H1 (cell line): Measurements from ENCODE around the gene ARL2BP. TPM values are rescaled to one million over a fixed set of nuclear protein-coding genes. Genes with fewer than 3 reads are reported as not detected.

Experiments
- CTBP2 ChIP-seq: IDR thresholded peaks from 2 replicates; pipeline ENCODE4 v1.7.0; 2011; ENCODE audit warnings: borderline replicate concordance, mild to moderate bottlenecking, moderate library complexity, mixed read lengths, low read length; ENCODE audit not compliant: insufficient read depth, insufficient read length
- KDM4A ChIP-seq: IDR thresholded peaks from one replicate; pipeline ENCODE4 v1.7.1; 2012; ENCODE audit warnings: low read depth, mild to moderate bottlenecking, moderate library complexity, low read length, inconsistent platforms; ENCODE audit not compliant: severe bottlenecking
- TAF1 ChIP-seq: IDR thresholded peaks from 2 replicates; pipeline ENCODE4 v1.6.1; 2011; ENCODE audit warnings: mild to moderate bottlenecking, low read depth, low read length
- polyA plus RNA-seq, 7 experiments: library from polyadenylated mRNA; depleted of rRNA in 3 of 7; stranded (reverse) in 5 of 7; unstranded in 2 of 7; fragments of >200 nt in 5 of 7; fragments of 200-250 nt in 2 of 7; gene quantifications; 1 replicate in 5 of 7; 2 replicates in 1 of 7; 4 replicates in 1 of 7; pipeline versions ENCODE4 v1.2.1 to v1.2.3, GENCODE V29; 2011 to 2013; ENCODE audit warnings: missing spikeins in 2 of 7, mixed read lengths in 2 of 7
- total RNA-seq: library from RNA; stranded (reverse); fragmentation: NEBNext Ultra II Directional; extraction: Animal tissue kit (Norgen Biotek cat#: 25700); gene quantifications from 2 replicates; pipeline ENCODE4 v1.2.1, GENCODE V29; 2021

Gene ARL2BP
- total and polyA plus RNA-seq, 2 of the 8 experiments (the other 6 are each of a cell fraction or from before 2014, with no cell fraction given): 13.6 to 18.3 TPM

DNA sequence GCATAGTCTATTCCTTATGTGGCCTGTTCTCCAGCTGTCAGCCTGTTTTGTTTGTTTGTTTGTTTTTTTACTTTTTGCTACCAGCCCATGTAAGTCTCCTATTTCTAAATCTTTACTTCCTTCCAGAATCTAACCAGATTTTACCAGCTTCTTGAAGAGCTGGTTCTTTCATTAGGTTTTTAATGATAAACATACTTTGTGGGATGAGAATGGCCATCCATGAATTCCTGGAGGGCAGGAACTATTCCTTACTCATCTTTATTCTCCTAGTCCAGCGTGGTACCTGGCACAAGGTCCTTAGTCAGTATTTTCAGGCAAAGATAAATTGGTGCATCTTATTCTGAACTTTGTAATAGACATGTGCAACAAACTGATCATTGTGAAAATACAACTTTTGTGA is 41.6 kb upstream of the ARL2BP start (continued):
- TF ChIP-seq TAF1: no peak
- TF ChIP-seq KDM4A: no peak
- TF ChIP-seq CTBP2: no peak
